HUES48 (cell line): ENCODE results near the gene MAN1A1.
"Not testable (repeated sequence)": the region's sequence is repeated elsewhere in the genome, so short reads cannot be mapped to it uniquely, and the experiment has no call there.

Experiments used
- H3K27ac ChIP-seq: one replicate; pipeline ENCODE4 v1.7.0; 2013; ENCODE audit warnings: low read depth, low read length, inconsistent platforms
- H3K27me3 ChIP-seq: 2 replicates; pipeline ENCODE4 v1.6.1; 2013; ENCODE audit warnings: mild to moderate bottlenecking, low read length; ENCODE audit not compliant: control insufficient read depth, insufficient read depth
- H3K36me3 ChIP-seq: 2 replicates; pipeline ENCODE4 v1.6.1; 2013; ENCODE audit warnings: low read length; ENCODE audit not compliant: control insufficient read depth, insufficient read depth
- H3K4me1 ChIP-seq: 2 replicates; pipeline ENCODE4 v1.6.1; 2013; ENCODE audit warnings: mild to moderate bottlenecking, low read length; ENCODE audit not compliant: control insufficient read depth, insufficient read depth
- H3K4me3 ChIP-seq: 2 replicates; pipeline ENCODE4 v1.5.1; 2013; ENCODE audit warnings: mild to moderate bottlenecking, low read depth, low read length
- H3K9ac ChIP-seq: 2 replicates; pipeline ENCODE4 v1.6.1; 2013; ENCODE audit warnings: mild to moderate bottlenecking, low read depth, low read length, moderate library complexity
- H3K9me3 ChIP-seq: 2 replicates; pipeline ENCODE4 v1.6.1; 2013; ENCODE audit warnings: low read length; ENCODE audit not compliant: control insufficient read depth, insufficient read depth

MAN1A1 gene

GRCh38 chr6:119349361-119350201 is at the start of gene MAN1A1:
Gene MAN1A1, minus strand, starts transcription at chr6:119349761. Its CDS starts 696 bp downstream, at chr6:119349065.
- Histone ChIP-seq H3K9ac (peak within 1 kb of the TSS; percentile 10; the same call in 1 of the 2 replicates), H3K27me3 (peaks cover 45% of the 10 kb centered on the region), H3K9me3 (no peaks in the 10 kb centered on the region), H3K4me3 (peak within 1 kb of the TSS; percentile 94), H3K36me3 (no peaks in the 10 kb centered on the region), H3K4me1 (peaks cover 26% of the 10 kb centered on the region), H3K27ac (no peak within 1 kb of the TSS)

GRCh38 chr6:119395192-119395591 is 45.6 kb upstream of the MAN1A1 start:
- no peak overlapping the region for H3K4me3 ChIP-seq
- H3K27ac ChIP-seq, result no peak overlapping the region

GRCh38 chr6:119390247-119390793 is 40.8 kb upstream of the MAN1A1 start:
- H3K9me3 ChIP-seq, result no peaks in the 10 kb centered on the region

More at GRCh38 chr6:119395192-119395591, 45.6 kb upstream of the MAN1A1 start:
- no peaks in the 10 kb centered on the region for H3K36me3 ChIP-seq
- H3K27me3 ChIP-seq, result no peaks in the 10 kb centered on the region
- no peaks in the 10 kb centered on the region for H3K4me1 ChIP-seq
- no peak overlapping the region for H3K9ac ChIP-seq
- peaks cover 31% of the 10 kb centered on the region for H3K9me3 ChIP-seq

GRCh38 chr6:119385994-119386393 is 36.4 kb upstream of the MAN1A1 start:
- Histone ChIP-seq H3K36me3 (no peaks in the 10 kb centered on the region), H3K4me3 (no peak overlapping the region), H3K27me3 (no peaks in the 10 kb centered on the region), H3K27ac (no peak overlapping the region), H3K9ac (no peak overlapping the region), H3K9me3 (no peaks in the 10 kb centered on the region), H3K4me1 (no peaks in the 10 kb centered on the region)

More at GRCh38 chr6:119390247-119390793, 40.8 kb upstream of the MAN1A1 start:
- Histone ChIP-seq H3K4me3 (no peak overlapping the region), H3K27ac (no peak overlapping the region), H3K4me1 (no peaks in the 10 kb centered on the region), H3K36me3 (no peaks in the 10 kb centered on the region), H3K9ac (no peak overlapping the region), H3K27me3 (no peaks in the 10 kb centered on the region)

- Histone ChIP-seq H3K9me3 (no peaks in the 10 kb centered on the region), H3K36me3 (no peaks in the 10 kb centered on the region), H3K4me3 (no peak overlapping the region), H3K9ac (no peak overlapping the region), H3K27me3 (no peaks in the 10 kb centered on the region), H3K4me1 (no peaks in the 10 kb centered on the region), H3K27ac (no peak overlapping the region)
Observed at GRCh38 chr6:119384444-119384843, 34.9 kb upstream of the MAN1A1 start.

GRCh38 chr6:119379809-119380208 is 30.2 kb upstream of the MAN1A1 start:
- H3K9me3 ChIP-seq, result no peaks in the 10 kb centered on the region
- no peak overlapping the region for H3K9ac ChIP-seq
- H3K27me3 ChIP-seq, result no peaks in the 10 kb centered on the region
- H3K27ac ChIP-seq, result no peak overlapping the region
- no peak overlapping the region for H3K4me3 ChIP-seq
- H3K36me3 ChIP-seq, result no peaks in the 10 kb centered on the region
- no peaks in the 10 kb centered on the region for H3K4me1 ChIP-seq

GRCh38 chr6:119377043-119377442 is 27.5 kb upstream of the MAN1A1 start:
- not testable (repeated sequence) for H3K9ac ChIP-seq, H3K4me3 ChIP-seq, H3K36me3 ChIP-seq, H3K27me3 ChIP-seq, H3K27ac ChIP-seq, H3K4me1 ChIP-seq, H3K9me3 ChIP-seq

GRCh38 chr6:119370080-119370479 is 20.5 kb upstream of the MAN1A1 start:
- Histone ChIP-seq H3K27ac (no peak overlapping the region), H3K36me3 (no peaks in the 10 kb centered on the region), H3K4me1 (peaks cover 7% of the 10 kb centered on the region; the same call in 1 of the 2 replicates), H3K9me3 (no peaks in the 10 kb centered on the region), H3K4me3 (no peak overlapping the region), H3K9ac (no peak overlapping the region), H3K27me3 (no peaks in the 10 kb centered on the region)

GRCh38 chr6:119368921-119369320 is 19.4 kb upstream of the MAN1A1 start:
- no peak overlapping the region for H3K9ac ChIP-seq
- peaks cover 7% of the 10 kb centered on the region; the same call in 1 of the 2 replicates for H3K4me1 ChIP-seq
- no peak overlapping the region for H3K27ac ChIP-seq
- H3K36me3 ChIP-seq, result no peaks in the 10 kb centered on the region
- no peak overlapping the region for H3K4me3 ChIP-seq
- H3K27me3 ChIP-seq, result no peaks in the 10 kb centered on the region
- H3K9me3 ChIP-seq, result no peaks in the 10 kb centered on the region

GRCh38 chr6:119361209-119361608 is 11.6 kb upstream of the MAN1A1 start:
- Histone ChIP-seq H3K4me1 (no peaks in the 10 kb centered on the region), H3K9ac (no peak overlapping the region), H3K27ac (no peak overlapping the region), H3K36me3 (no peaks in the 10 kb centered on the region), H3K4me3 (no peak overlapping the region), H3K9me3 (no peaks in the 10 kb centered on the region), H3K27me3 (no peaks in the 10 kb centered on the region)

GRCh38 chr6:119360262-119360915 is 10.8 kb upstream of the MAN1A1 start:
- Histone ChIP-seq H3K9me3 (no peaks in the 10 kb centered on the region), H3K27me3 (no peaks in the 10 kb centered on the region), H3K36me3 (no peaks in the 10 kb centered on the region), H3K9ac (no peak overlapping the region), H3K4me3 (no peak overlapping the region), H3K4me1 (no peaks in the 10 kb centered on the region), H3K27ac (no peak overlapping the region)
